Skin epidermis (tissue), 12 donors: ENCODE measurements around the gene DPYSL3.

Experiments
- H3K27ac ChIP-seq, 21 experiments: fragments of 200-600 bp; sonication (generic) in 11 of 21; one replicate each; pipeline ENCODE4 v1.5.0; 2020; ENCODE audit warnings: mild to moderate bottlenecking in 3 of 21, inconsistent platforms in 2 of 21, moderate library complexity in 2 of 21
- H3K4me3 ChIP-seq, 7 experiments: fragments of 200-600 bp; sonication (generic) in 2 of 7; one replicate each; pipeline ENCODE4 v1.5.0; 2020; ENCODE audit warnings: inconsistent platforms in 2 of 7, mild to moderate bottlenecking in 2 of 7, moderate library complexity in 1 of 7

The DPYSL3 gene

GRCh38 chr5:147519380-147519779 is 9.5 kb upstream of the DPYSL3 start:
- Histone ChIP-seq H3K4me3 (no peak overlapping the region), H3K27ac (no peak overlapping the region)

GRCh38 chr5:147517383-147517782 is 7.5 kb upstream of the DPYSL3 start:
- Histone ChIP-seq H3K4me3 (no peak overlapping the region), H3K27ac (no peak overlapping the region)

GRCh38 chr5:147515269-147515668 is 5.4 kb upstream of the DPYSL3 start:
- no peak overlapping the region for H3K4me3 ChIP-seq
- H3K27ac ChIP-seq: no peak overlapping the region

GRCh38 chr5:147512659-147513379 is 3.0 kb upstream of the DPYSL3 start:
- Histone ChIP-seq H3K27ac (no peak overlapping the region), H3K4me3 (no peak overlapping the region)

- no peak overlapping the region for H3K4me3 ChIP-seq
Measured at GRCh38 chr5:147510885-147511284, 1.0 kb upstream of the DPYSL3 start.

GRCh38 chr5:147509041-147509709 is 693 bp downstream of the DPYSL3 start:
- peak overlapping the region in 20 of 21 experiments; percentile 24 to 91 (median 82) for H3K27ac ChIP-seq
- peak overlapping the region; percentile 31 to 64 (median 46) for H3K4me3 ChIP-seq

More at GRCh38 chr5:147510885-147511284, 1.0 kb upstream of the DPYSL3 start:
- H3K27ac ChIP-seq: peak overlapping the region in 1 of 21 experiments; percentile 83

GRCh38 chr5:147508711-147509040 is 1.2 kb downstream of the DPYSL3 start:
- Histone ChIP-seq H3K4me3 (peak overlapping the region; percentile 31 to 64 (median 46)), H3K27ac (peak overlapping the region in 19 of 21 experiments; percentile 7 to 91 (median 82))

- Histone ChIP-seq H3K27ac (peak overlapping the region in 14 of 21 experiments; percentile 2 to 91 (median 82)), H3K4me3 (peak overlapping the region in 5 of 7 experiments; percentile 5 to 64 (median 46))
Measured at GRCh38 chr5:147507480-147508126, 2.3 kb downstream of the DPYSL3 start.

GRCh38 chr5:147504535-147504934 is 5.3 kb downstream of the DPYSL3 start:
- H3K27ac ChIP-seq: peak overlapping the region in 8 of 21 experiments; percentile 6 to 62 (median 30)
- H3K4me3 ChIP-seq: no peak overlapping the region

GRCh38 chr5:147504011-147504410 is 5.9 kb downstream of the DPYSL3 start:
- H3K4me3 ChIP-seq: no peak overlapping the region
- H3K27ac ChIP-seq: peak overlapping the region in 8 of 21 experiments; percentile 6 to 62 (median 30)

GRCh38 chr5:147490989-147491388 is 18.9 kb downstream of the DPYSL3 start:
- no peak overlapping the region for H3K27ac ChIP-seq
- H3K4me3 ChIP-seq: no peak overlapping the region

GRCh38 chr5:147487031-147487750 is 22.7 kb downstream of the DPYSL3 start:
- peak overlapping the region in 3 of 21 experiments; percentile 22 to 33 (median 22) for H3K27ac ChIP-seq

GRCh38 chr5:147485814-147486213 is 24.1 kb downstream of the DPYSL3 start:
- peak overlapping the region in 4 of 21 experiments; percentile 20 to 85 (median 80) for H3K27ac ChIP-seq
- H3K4me3 ChIP-seq: no peak overlapping the region

More at GRCh38 chr5:147487031-147487750, 22.7 kb downstream of the DPYSL3 start:
- H3K4me3 ChIP-seq: no peak overlapping the region

- peak overlapping the region in 19 of 21 experiments; percentile 26 to 87 (median 70) for H3K27ac ChIP-seq
- H3K4me3 ChIP-seq: no peak overlapping the region
Measured at GRCh38 chr5:147485046-147485445, 24.8 kb downstream of the DPYSL3 start.

- H3K27ac ChIP-seq: peak overlapping the region in 19 of 21 experiments; percentile 26 to 87 (median 70)
- no peak overlapping the region for H3K4me3 ChIP-seq
Measured at GRCh38 chr5:147484708-147485020, 25.2 kb downstream of the DPYSL3 start.

- no peak overlapping the region for H3K4me3 ChIP-seq
- peak overlapping the region in 19 of 21 experiments; percentile 26 to 87 (median 70) for H3K27ac ChIP-seq
Measured at GRCh38 chr5:147483961-147484707, 25.7 kb downstream of the DPYSL3 start.

- Histone ChIP-seq H3K27ac (peak overlapping the region in 14 of 21 experiments; percentile 8 to 82 (median 46)), H3K4me3 (no peak overlapping the region)
Measured at GRCh38 chr5:147483188-147483790, 26.6 kb downstream of the DPYSL3 start.

GRCh38 chr5:147482706-147483180 is 27.1 kb downstream of the DPYSL3 start:
- H3K27ac ChIP-seq: peak overlapping the region in 14 of 21 experiments; percentile 8 to 82 (median 46)
- no peak overlapping the region for H3K4me3 ChIP-seq
